OCI-LY1 (cell line): ENCODE results near the gene RASGRF2.

Source experiments
- H2AFZ ChIP-seq: fragments of 200-600 bp; sonication (generic), shearing (Covaris generic); 2 replicates; pipeline ENCODE4 v1.6.0; 2014; ENCODE audit warnings: antibody characterized with exemption, mild to moderate bottlenecking, low read length
- H3F3A ChIP-seq: fragments of 200-600 bp; sonication (generic), shearing (Covaris generic); 2 replicates; pipeline ENCODE4 v1.6.0; 2014; ENCODE audit warnings: mild to moderate bottlenecking, antibody characterized with exemption, low read length, moderate library complexity; ENCODE audit not compliant: insufficient read depth
- H3K27ac ChIP-seq: fragments of 200-600 bp; sonication (generic); 2 replicates; pipeline ENCODE4 v1.5.1; 2014; ENCODE audit warnings: low read length, mixed run types, mild to moderate bottlenecking, low read depth; ENCODE audit not compliant: poor library complexity, severe bottlenecking
- H3K27me3 ChIP-seq: fragments of 200-600 bp; sonication (generic); 2 replicates; pipeline ENCODE4 v1.6.0; 2014; ENCODE audit warnings: antibody characterized with exemption, mild to moderate bottlenecking, low read length, moderate library complexity; ENCODE audit not compliant: insufficient read depth
- H3K36me3 ChIP-seq: fragments of 200-600 bp; sonication (generic); 2 replicates; pipeline ENCODE4 v1.6.1; 2014; ENCODE audit warnings: mild to moderate bottlenecking, antibody characterized with exemption, low read length, moderate library complexity, mixed read lengths; ENCODE audit not compliant: insufficient read depth
- H3K4me1 ChIP-seq: fragments of 200-600 bp; sonication (generic); 2 replicates; pipeline ENCODE4 v1.5.1; 2014; ENCODE audit warnings: mild to moderate bottlenecking, low read length, moderate library complexity; ENCODE audit not compliant: insufficient read depth, severe bottlenecking
- H3K4me2 ChIP-seq: fragments of 200-600 bp; sonication (generic), shearing (Covaris generic); 2 replicates; pipeline ENCODE4 v1.6.1; 2014; ENCODE audit warnings: low read length
- H3K4me3 ChIP-seq: fragments of 200-600 bp; sonication (generic); 2 replicates; pipeline ENCODE4 v1.5.1; 2014; ENCODE audit warnings: low read length, low read depth, mild to moderate bottlenecking, mixed read lengths; ENCODE audit not compliant: poor library complexity, severe bottlenecking
- H3K79me2 ChIP-seq: fragments of 200-600 bp; shearing (Covaris generic); 2 replicates; pipeline ENCODE4 v1.6.1; 2016; ENCODE audit warnings: mixed run types, low read length, mixed read lengths; ENCODE audit not compliant: insufficient read depth
- H3K9ac ChIP-seq: fragments of 200-600 bp; sonication (generic), shearing (Covaris generic); 2 replicates; pipeline ENCODE4 v1.6.1; 2014; ENCODE audit warnings: mild to moderate bottlenecking, low read length, mixed read lengths
- H3K9me2 ChIP-seq: fragments of 200-600 bp; sonication (generic), shearing (Covaris generic); 2 replicates; pipeline ENCODE4 v1.6.1; 2014; ENCODE audit warnings: low read depth, mild to moderate bottlenecking, low read length, mixed read lengths
- H3K9me3 ChIP-seq: fragments of 200-600 bp; shearing (Covaris generic); 2 replicates; pipeline ENCODE4 v1.6.1; 2014; ENCODE audit warnings: low read length, mixed read lengths
- H4K20me1 ChIP-seq: fragments of 200-600 bp; sonication (generic), shearing (Covaris generic); 2 replicates; pipeline ENCODE4 v1.6.0; 2016; ENCODE audit warnings: mild to moderate bottlenecking, low read length; ENCODE audit not compliant: insufficient read depth
- CTCF ChIP-seq: fragments of 200-600 bp; sonication (generic), shearing (Covaris generic); IDR thresholded peaks from 2 replicates; pipeline ENCODE4 v1.5.1; 2017; ENCODE audit warnings: mild to moderate bottlenecking, antibody characterized with exemption, low read length, moderate library complexity, mixed read lengths
- EZH2 ChIP-seq: fragments of 200-600 bp; sonication (generic), shearing (Covaris generic); IDR thresholded peaks from 2 replicates; pipeline ENCODE4 v1.8.0; 2017; ENCODE audit warnings: borderline replicate concordance, mixed run types, mild to moderate bottlenecking, antibody characterized with exemption, low read length, moderate library complexity, mixed read lengths

Gene RASGRF2

GRCh38 chr5:81171769-81172168 is 211.6 kb downstream of the RASGRF2 start:
- H3K4me3 ChIP-seq = no peak overlapping the region
- H3K4me2 ChIP-seq = no peak overlapping the region
- H3K9me2 ChIP-seq = no peaks in the 10 kb centered on the region
- no peaks in the 10 kb centered on the region for H3K9me3 ChIP-seq
- H4K20me1 ChIP-seq = no peaks in the 10 kb centered on the region
- no peak overlapping the region for H3K27ac ChIP-seq
- H3K9ac ChIP-seq = no peak overlapping the region
- H3K79me2 ChIP-seq = no peaks in the 10 kb centered on the region
- TF ChIP-seq EZH2 = no peak
- TF ChIP-seq CTCF = no peak
- no peaks in the 10 kb centered on the region for H3K36me3 ChIP-seq
- no peaks in the 10 kb centered on the region for H3F3A ChIP-seq
- H2AFZ ChIP-seq = no peak overlapping the region
- H3K27me3 ChIP-seq = no peaks in the 10 kb centered on the region
- no peaks in the 10 kb centered on the region for H3K4me1 ChIP-seq

- no peaks in the 10 kb centered on the region for H3K9me2 ChIP-seq
- no peak overlapping the region for H2AFZ ChIP-seq
- no peak for TF ChIP-seq EZH2
- no peak for TF ChIP-seq CTCF
- H3K79me2 ChIP-seq = no peaks in the 10 kb centered on the region
- no peak overlapping the region for H3K27ac ChIP-seq
- H3K36me3 ChIP-seq = no peaks in the 10 kb centered on the region
- H4K20me1 ChIP-seq = no peaks in the 10 kb centered on the region
- H3K4me1 ChIP-seq = no peaks in the 10 kb centered on the region
- H3K9ac ChIP-seq = no peak overlapping the region
- H3K9me3 ChIP-seq = no peaks in the 10 kb centered on the region
- H3K4me3 ChIP-seq = no peak overlapping the region
- H3K27me3 ChIP-seq = no peaks in the 10 kb centered on the region
- H3F3A ChIP-seq = no peaks in the 10 kb centered on the region
- H3K4me2 ChIP-seq = no peak overlapping the region
Measured at GRCh38 chr5:81172710-81173109, 212.5 kb downstream of the RASGRF2 start.

GRCh38 chr5:81177061-81177460 is 216.9 kb downstream of the RASGRF2 start:
- Histone ChIP-seq H3K79me2 (no peaks in the 10 kb centered on the region), H2AFZ (no peak overlapping the region), H4K20me1 (no peaks in the 10 kb centered on the region), H3K9me3 (no peaks in the 10 kb centered on the region), H3K36me3 (no peaks in the 10 kb centered on the region), H3K9ac (no peak overlapping the region), H3K27ac (no peak overlapping the region), H3F3A (no peaks in the 10 kb centered on the region), H3K4me2 (no peak overlapping the region), H3K4me1 (no peaks in the 10 kb centered on the region), H3K4me3 (no peak overlapping the region), H3K9me2 (no peaks in the 10 kb centered on the region), H3K27me3 (no peaks in the 10 kb centered on the region)
- TF ChIP-seq CTCF (no peak), EZH2 (no peak)
